WTC11 (cell line): ENCODE results near the gene RNF214. TPM values are rescaled to one million over a fixed set of nuclear protein-coding genes. Genes with fewer than 3 reads are reported as not detected.

Experiments used
- ATAC-seq: fragments of 200-7000 bp; cut with Tn5 transposase; 2 replicates; pipeline ENCODE4 v1.10.0; 2021; ENCODE audit warnings: mild to moderate bottlenecking, moderate library complexity
- CTCF ChIA-PET: fragments of 300-600 bp; sonication (Branson Sonifier 250); formaldehyde crosslinking; loops from one replicate; lab custom pipeline; 2021; ENCODE audit warnings: antibody characterized with exemption; lab: Charles Lee
- POLR2A ChIA-PET: fragments of 350-600 bp; sonication (Branson Sonifier 250); formaldehyde crosslinking; loops from one replicate; lab custom pipeline; 2021; ENCODE audit warnings: antibody characterized with exemption; lab: Charles Lee
- DNase-seq: peaks from one replicate; pipeline ENCODE4 v3.0.0; 2021; ENCODE audit warnings: low spot score
- H3K27ac Mint-ChIP-seq: 2 replicates; pipeline ENCODE4 v1.8.0; 2021; ENCODE audit warnings: mixed read lengths
- H3K27me3 Mint-ChIP-seq: 2 replicates; pipeline ENCODE4 v1.8.0; 2021; ENCODE audit warnings: low read depth, mild to moderate bottlenecking, moderate library complexity, mixed read lengths
- H3K36me3 Mint-ChIP-seq: 2 replicates; pipeline ENCODE4 v1.8.0; 2021; ENCODE audit warnings: mixed read lengths
- H3K4me1 Mint-ChIP-seq: 2 replicates; pipeline ENCODE4 v1.8.0; 2022; ENCODE audit warnings: mixed read lengths
- H3K4me3 Mint-ChIP-seq: 2 replicates; pipeline ENCODE4 v1.8.0; 2021; ENCODE audit warnings: mild to moderate bottlenecking, moderate library complexity, mixed read lengths
- H3K9me3 Mint-ChIP-seq: 2 replicates; pipeline ENCODE4 v1.8.0; 2021; ENCODE audit warnings: mixed read lengths
- ARID4B ChIP-seq: sonication (generic); formaldehyde crosslinking; IDR thresholded peaks from 2 replicates; pipeline ENCODE4 v1.8.0; 2023; ENCODE audit warnings: missing genetic modification reagents, mild to moderate bottlenecking, borderline replicate concordance
- CBFB ChIP-seq: sonication (generic); formaldehyde crosslinking; IDR thresholded peaks from 2 replicates; pipeline ENCODE4 v1.8.1; 2022; ENCODE audit warnings: mild to moderate bottlenecking, low read depth, missing genetic modification reagents
- E2F4 ChIP-seq: sonication (generic); formaldehyde crosslinking; IDR thresholded peaks from 2 replicates; pipeline ENCODE4 v1.8.1; 2022; ENCODE audit warnings: low read depth, mild to moderate bottlenecking, moderate library complexity, missing genetic modification reagents, borderline replicate concordance
- GTF2I ChIP-seq: fragments of 250-450 bp; sonication (Bioruptor Pico); conservative IDR thresholded peaks from 2 replicates; pipeline ENCODE4 v1.4.0; 2021; ENCODE audit warnings: mild to moderate bottlenecking
- HMGA2 ChIP-seq: fragments of 250-450 bp; sonication (Bioruptor Pico); IDR thresholded peaks from 2 replicates; pipeline ENCODE4 v1.4.0; 2021; ENCODE audit warnings: mild to moderate bottlenecking, moderate library complexity
- SMAD4 ChIP-seq: sonication (generic); formaldehyde crosslinking; IDR thresholded peaks from 2 replicates; pipeline ENCODE4 v1.8.0; 2022; ENCODE audit warnings: mild to moderate bottlenecking, missing genetic modification reagents
- STAT6 ChIP-seq: sonication (generic); formaldehyde crosslinking; conservative IDR thresholded peaks from 2 replicates; pipeline ENCODE4 v1.8.1; 2023; ENCODE audit warnings: mild to moderate bottlenecking, low read depth, missing genetic modification reagents, moderate library complexity
- ZNF121 ChIP-seq: sonication (generic); formaldehyde crosslinking; IDR thresholded peaks from 2 replicates; pipeline ENCODE4 v1.8.0; 2023; ENCODE audit warnings: missing genetic modification reagents
- ZNF396 ChIP-seq: fragments of 250-450 bp; sonication (Bioruptor Pico); IDR thresholded peaks from 2 replicates; pipeline ENCODE4 v1.8.0; 2021; ENCODE audit warnings: mild to moderate bottlenecking, moderate library complexity, borderline replicate concordance
- total RNA-seq: library from RNA; stranded (reverse); gene quantifications from 3 replicates; pipeline ENCODE4 v1.2.3, GENCODE V29; 2021
- TF ChIP-seq, protein P1 (sequence below): fragments of 250-450 bp; sonication (Bioruptor Pico); IDR thresholded peaks from 2 replicates; pipeline ENCODE4 v1.9.0; 2021; ENCODE audit warnings: mild to moderate bottlenecking
- TF ChIP-seq, protein P2 (sequence below): sonication (generic); formaldehyde crosslinking; IDR thresholded peaks from 2 replicates; pipeline ENCODE4 v1.8.0; 2022; ENCODE audit warnings: mild to moderate bottlenecking, missing genetic modification reagents
- TF ChIP-seq, protein P3 (sequence below): sonication (generic); formaldehyde crosslinking; IDR thresholded peaks from 2 replicates; pipeline ENCODE4 v1.8.1; 2022; ENCODE audit warnings: low read depth, missing genetic modification reagents, borderline replicate concordance

RNF214 gene
- total RNA-seq, 1 experiment from 2014 or later = 35.4 TPM

- Mint-ChIP-seq H3K4me3 (no peak overlapping the region), H3K27me3 (no peaks in the 10 kb centered on the region), H3K9me3 (no peaks in the 10 kb centered on the region), H3K4me1 (peaks cover 16% of the 10 kb centered on the region), H3K36me3 (no peaks in the 10 kb centered on the region), H3K27ac (no peak overlapping the region)
- ChIA-PET POLR2A (no interaction called here), CTCF (interaction anchor here (5.9 kb wide), 1 partner anchor 14 kb away, joined by 48 read pairs; the partner anchor contains the start of gene SIDT2)
- ATAC-seq (no peak), DNase-seq (no peak)
- TF ChIP-seq, protein P1, sequence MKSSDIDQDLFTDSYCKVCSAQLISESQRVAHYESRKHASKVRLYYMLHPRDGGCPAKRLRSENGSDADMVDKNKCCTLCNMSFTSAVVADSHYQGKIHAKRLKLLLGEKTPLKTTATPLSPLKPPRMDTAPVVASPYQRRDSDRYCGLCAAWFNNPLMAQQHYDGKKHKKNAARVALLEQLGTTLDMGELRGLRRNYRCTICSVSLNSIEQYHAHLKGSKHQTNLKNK (CRISPR knock-in tag) = no peak
- TF ChIP-seq CBFB (CRISPR knock-in tag) (no peak), ZNF121 (CRISPR knock-in tag) (no peak), ARID4B (no peak), HMGA2 (CRISPR knock-in tag) (no peak), STAT6 (CRISPR knock-in tag) (no peak), GTF2I (CRISPR knock-in tag) (no peak), E2F4 (CRISPR knock-in tag) (no peak)
- TF ChIP-seq, protein P2, sequence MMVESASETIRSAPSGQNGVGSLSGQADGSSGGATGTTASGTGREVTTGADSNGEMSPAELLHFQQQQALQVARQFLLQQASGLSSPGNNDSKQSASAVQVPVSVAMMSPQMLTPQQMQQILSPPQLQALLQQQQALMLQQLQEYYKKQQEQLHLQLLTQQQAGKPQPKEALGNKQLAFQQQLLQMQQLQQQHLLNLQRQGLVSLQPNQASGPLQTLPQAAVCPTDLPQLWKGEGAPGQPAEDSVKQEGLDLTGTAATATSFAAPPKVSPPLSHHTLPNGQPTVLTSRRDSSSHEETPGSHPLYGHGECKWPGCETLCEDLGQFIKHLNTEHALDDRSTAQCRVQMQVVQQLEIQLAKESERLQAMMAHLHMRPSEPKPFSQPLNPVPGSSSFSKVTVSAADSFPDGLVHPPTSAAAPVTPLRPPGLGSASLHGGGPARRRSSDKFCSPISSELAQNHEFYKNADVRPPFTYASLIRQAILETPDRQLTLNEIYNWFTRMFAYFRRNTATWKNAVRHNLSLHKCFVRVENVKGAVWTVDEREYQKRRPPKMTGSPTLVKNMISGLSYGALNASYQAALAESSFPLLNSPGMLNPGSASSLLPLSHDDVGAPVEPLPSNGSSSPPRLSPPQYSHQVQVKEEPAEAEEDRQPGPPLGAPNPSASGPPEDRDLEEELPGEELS = no peak
- TF ChIP-seq, protein P3, sequence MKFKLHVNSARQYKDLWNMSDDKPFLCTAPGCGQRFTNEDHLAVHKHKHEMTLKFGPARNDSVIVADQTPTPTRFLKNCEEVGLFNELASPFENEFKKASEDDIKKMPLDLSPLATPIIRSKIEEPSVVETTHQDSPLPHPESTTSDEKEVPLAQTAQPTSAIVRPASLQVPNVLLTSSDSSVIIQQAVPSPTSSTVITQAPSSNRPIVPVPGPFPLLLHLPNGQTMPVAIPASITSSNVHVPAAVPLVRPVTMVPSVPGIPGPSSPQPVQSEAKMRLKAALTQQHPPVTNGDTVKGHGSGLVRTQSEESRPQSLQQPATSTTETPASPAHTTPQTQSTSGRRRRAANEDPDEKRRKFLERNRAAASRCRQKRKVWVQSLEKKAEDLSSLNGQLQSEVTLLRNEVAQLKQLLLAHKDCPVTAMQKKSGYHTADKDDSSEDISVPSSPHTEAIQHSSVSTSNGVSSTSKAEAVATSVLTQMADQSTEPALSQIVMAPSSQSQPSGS (CRISPR knock-in tag) = no peak
These were observed 38.2 kb upstream of the RNF214 start for GRCh38 chr11:117194267-117194666.

DNA sequence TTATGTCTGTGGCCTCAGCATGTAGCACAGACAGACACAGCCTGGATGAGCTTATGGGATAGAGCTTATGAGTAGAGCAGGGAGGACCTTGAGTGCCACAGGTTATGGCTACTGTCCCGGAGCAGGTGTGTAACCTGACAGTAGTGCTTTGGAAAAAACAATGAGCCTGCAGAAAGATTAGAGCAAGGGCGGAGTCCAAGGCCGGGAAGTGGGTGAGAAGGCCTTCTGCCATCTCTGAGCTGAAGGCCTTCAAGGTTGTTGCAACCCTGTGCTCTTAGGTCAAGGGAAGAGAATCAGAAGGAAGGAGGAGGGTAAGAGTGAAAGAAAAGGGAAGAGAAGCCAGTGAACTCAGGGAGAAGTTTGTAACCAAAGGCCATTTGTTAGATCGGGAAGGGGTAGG lies 37.2 kb upstream of the RNF214 start:
- Mint-ChIP-seq H3K4me3 (no peak overlapping the region), H3K4me1 (peaks cover 26% of the 10 kb centered on the region), H3K9me3 (no peaks in the 10 kb centered on the region), H3K36me3 (no peaks in the 10 kb centered on the region), H3K27ac (no peak overlapping the region; the same call in 1 of the 2 replicates), H3K27me3 (no peaks in the 10 kb centered on the region)
- ChIA-PET CTCF (interaction anchor here (5.9 kb wide), 1 partner anchor 15 kb away, joined by 48 read pairs; the partner anchor contains the start of gene SIDT2), POLR2A (interaction anchor here (1.1 to 1.2 kb wide), 2 partner anchors 17 to 32 kb away, joined by 3 read pairs; partner anchors contain the start of gene SIDT2)
- ATAC-seq = no peak
- no peak for DNase-seq
- TF ChIP-seq SMAD4 (CRISPR knock-in tag) (no peak), ZNF396 (CRISPR knock-in tag) (no peak)
